Gastroesophageal sphincter (tissue), 3 donors: ENCODE measurements around the gene MR1.

Experiments
- CTCF ChIP-seq, 4 experiments: fragments of 200-600 bp in 2 of 4; fragments of 450-650 bp in 2 of 4; sonication (generic) in 1 of 4; IDR thresholded peaks; one replicate each; pipeline ENCODE4 v1.5.1; 2017 to 2019; ENCODE audit warnings: antibody characterized with exemption in 4 of 4, mild to moderate bottlenecking in 2 of 4, moderate library complexity in 2 of 4
- EP300 ChIP-seq: sonication (generic); formaldehyde crosslinking; IDR thresholded peaks from one replicate; pipeline ENCODE4 v1.6.1; 2017; ENCODE audit warnings: antibody characterized with exemption, mild to moderate bottlenecking
- POLR2A ChIP-seq, 2 donors: fragments of 450-650 bp; IDR thresholded peaks; one replicate each; pipeline ENCODE4 v1.6.1; 2017; ENCODE audit warnings: antibody characterized with exemption in 2 of 2, mild to moderate bottlenecking in 2 of 2, moderate library complexity in 1 of 2
- POLR2AphosphoS5 ChIP-seq: sonication (generic); formaldehyde crosslinking; IDR thresholded peaks from one replicate; pipeline ENCODE4 v1.6.1; 2017; ENCODE audit warnings: antibody characterized with exemption

- TF ChIP-seq CTCF (IDR thresholded peaks at IDR 0.05) = no peak
- no peak for TF ChIP-seq POLR2A (IDR thresholded peaks at IDR 0.05)
- TF ChIP-seq EP300 = no peak
- TF ChIP-seq POLR2AphosphoS5 = no peak
Measured at GRCh38 chr1:180994262-180994661, 39.5 kb upstream of the MR1 start.
